Ovary (tissue), 9 donors: ENCODE measurements around the gene SREK1IP1. TPM values are rescaled to one million over a fixed set of nuclear protein-coding genes. Genes with fewer than 3 reads are reported as not detected.

Experiments used
- DNase-seq, 5 donors: peaks; one replicate each; pipeline ENCODE4 v3.0.0-alpha.2; 2019 to 2020
- H3K27ac ChIP-seq, 2 donors: fragments of 200-600 bp; one replicate each; pipeline versions ENCODE4 v1.5.1 to v1.8.0; 2019 to 2022
- H3K27me3 ChIP-seq: fragments of 200-600 bp; one replicate; pipeline ENCODE4 v1.8.0; 2022
- H3K36me3 ChIP-seq: fragments of 200-600 bp; sonication (generic); one replicate; pipeline ENCODE4 v1.5.1; 2019
- H3K4me1 ChIP-seq: one replicate; pipeline ENCODE4 v1.8.1; 2013; ENCODE audit warnings: mild to moderate bottlenecking, moderate library complexity; ENCODE audit not compliant: insufficient read depth
- H3K4me3 ChIP-seq: fragments of 200-600 bp; sonication (generic); one replicate; pipeline ENCODE4 v1.5.1; 2017
- H3K9me3 ChIP-seq, 2 donors: fragments of 200-600 bp in 1 of 2; sonication (generic) in 1 of 2; one replicate each; pipeline versions ENCODE4 v1.5.1 to v1.8.1; 2013 to 2019; ENCODE audit warnings: mild to moderate bottlenecking in 1 of 2, moderate library complexity in 1 of 2
- CTCF ChIP-seq, 3 donors: fragments of 450-650 bp in 2 of 3; fragments of 200-600 bp in 1 of 3; IDR thresholded peaks; one replicate each; pipeline versions ENCODE4 v1.5.1 to v1.8.0; 2016 to 2022; ENCODE audit warnings: antibody characterized with exemption in 3 of 3, mild to moderate bottlenecking in 1 of 3
- EP300 ChIP-seq: sonication (generic); formaldehyde crosslinking; IDR thresholded peaks from one replicate; pipeline ENCODE4 v1.6.1; 2017; ENCODE audit warnings: antibody characterized with exemption
- POLR2A ChIP-seq: fragments of 450-650 bp; IDR thresholded peaks from one replicate; pipeline ENCODE4 v1.6.1; 2017; ENCODE audit warnings: antibody characterized with exemption, mild to moderate bottlenecking, moderate library complexity
- WGBS, 3 donors: extraction: QIAGEN DNeasy Blood & Tissue Kit in 1 of 3; methylation state at CpG; one replicate each; pipeline versions ENCODE4 v1.1.5 to v1.1.7; 2013 to 2017; 5-methylcytosine and 5-hydroxymethylcytosine counted together
- intact Hi-C, 4 donors: fragments of 100-400 bp; cut with DNase I; formaldehyde crosslinking; loops; one replicate each; pipeline versions ENCODE4 v1.11.0 to v1.15.1; 2022 to 2023
- polyA plus RNA-seq, 2 donors: library from polyadenylated mRNA; stranded (reverse); fragments of 200-250 nt in 1 of 2; fragments of 350-450 nt in 1 of 2; fragmentation: Illumina TruSeq in 1 of 2; extraction: RNeasy Lipid Tissue Mini Kit (QIAGEN cat#74804) in 1 of 2; gene quantifications; one replicate each; pipeline ENCODE4 v1.2.3, GENCODE V29; 2013 to 2014
- total RNA-seq, 7 donors: library from RNA; depleted of rRNA in 2 of 7; stranded (reverse); fragments of >200 nt in 2 of 7; fragmentation: NEBNext Ultra II Directional in 3 of 7; extraction: Animal tissue kit (Norgen Biotek cat#: 25700) in 3 of 7; gene quantifications; one replicate each; pipeline versions ENCODE4 v1.1.0 to v1.2.4, GENCODE V29; 2016 to 2023
- donor health status: DM: no; HTN: no; CAD: no; lungs with moderate emphysema.
- donor health status: DM: no; HTN: no; CAD: no.
- donor health status: Bipolar disorder and iron deficiency.
- donor health status: DM: yes; HTN: yes; CAD: no.
- donor health status: DM: no; HTN: no; CAD: no.
- donor health status: DM: yes; HTN: yes; CAD: no.

Gene SREK1IP1
- total and polyA plus RNA-seq, 9 donors, result 6.1 to 18.9 (median 12.3) TPM

- H3K9me3 ChIP-seq, result peaks cover 0 to 5% of the 10 kb centered on the region in 2 donors
- no peaks in the 10 kb centered on the region for H3K27me3 ChIP-seq
- no peak for TF ChIP-seq CTCF (IDR thresholded peaks at IDR 0.05)
- TF ChIP-seq EP300, result no peak
- TF ChIP-seq POLR2A, result no peak
- H3K4me1 ChIP-seq, result no peaks in the 10 kb centered on the region
- no peak for DNase-seq
- H3K36me3 ChIP-seq, result no peaks in the 10 kb centered on the region
- 2 to 3% (median 2%) methylated on average over 9 of the region's 9 CpGs for WGBS, 3 donors
- no peak overlapping the region for H3K4me3 ChIP-seq
- no peak overlapping the region for H3K27ac ChIP-seq
- intact Hi-C loops, result no loop called here
Measured at GRCh38 chr5:64690104-64690416, 78.4 kb downstream of the SREK1IP1 start.

- intact Hi-C loops, result no loop called here
- Histone ChIP-seq H3K9me3 (peaks cover 0 to 5% of the 10 kb centered on the region in 2 donors), H3K4me3 (no peak overlapping the region), H3K27ac (no peak overlapping the region), H3K36me3 (no peaks in the 10 kb centered on the region), H3K4me1 (no peaks in the 10 kb centered on the region), H3K27me3 (no peaks in the 10 kb centered on the region)
- no peak for DNase-seq
- TF ChIP-seq CTCF (IDR thresholded peaks at IDR 0.05) (no peak), EP300 (no peak), POLR2A (no peak)
- WGBS, 3 donors, result 77 to 89% (median 84%) methylated on average over 3 of the region's 3 CpGs
Measured at GRCh38 chr5:64688965-64689364, 79.5 kb downstream of the SREK1IP1 start.

DNA sequence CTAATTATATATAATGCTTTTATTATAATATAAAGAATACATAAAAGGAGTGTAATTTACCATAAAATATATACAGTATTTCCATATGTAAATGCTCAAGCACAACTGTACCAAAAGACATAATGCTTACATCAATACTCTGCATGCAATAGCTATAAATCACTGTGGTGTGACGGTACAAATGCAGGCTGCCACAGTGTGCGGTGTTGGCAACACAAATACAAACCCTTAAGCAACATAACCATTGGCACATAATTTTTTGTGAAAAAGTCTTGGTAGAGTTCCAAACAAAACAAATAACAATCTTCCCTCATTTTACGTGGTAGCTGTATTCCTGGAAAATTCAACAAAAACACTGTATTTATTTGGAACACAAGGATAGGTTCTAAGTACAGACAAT is 80.1 kb downstream of the SREK1IP1 start:
- intact Hi-C loops, result no loop called here
- no peaks in the 10 kb centered on the region for H3K36me3 ChIP-seq
- TF ChIP-seq CTCF (IDR thresholded peaks at IDR 0.05), result no peak
- no peak for TF ChIP-seq POLR2A
- TF ChIP-seq EP300, result no peak
- 36 to 60% (median 44%) methylated on average over 3 of the region's 3 CpGs for WGBS, 3 donors
- H3K9me3 ChIP-seq, result peaks cover 0 to 5% of the 10 kb centered on the region in 2 donors
- DNase-seq, result no peak
- H3K4me1 ChIP-seq, result no peaks in the 10 kb centered on the region
- no peaks in the 10 kb centered on the region for H3K27me3 ChIP-seq
- H3K27ac ChIP-seq, result no peak overlapping the region
- H3K4me3 ChIP-seq, result no peak overlapping the region

DNA sequence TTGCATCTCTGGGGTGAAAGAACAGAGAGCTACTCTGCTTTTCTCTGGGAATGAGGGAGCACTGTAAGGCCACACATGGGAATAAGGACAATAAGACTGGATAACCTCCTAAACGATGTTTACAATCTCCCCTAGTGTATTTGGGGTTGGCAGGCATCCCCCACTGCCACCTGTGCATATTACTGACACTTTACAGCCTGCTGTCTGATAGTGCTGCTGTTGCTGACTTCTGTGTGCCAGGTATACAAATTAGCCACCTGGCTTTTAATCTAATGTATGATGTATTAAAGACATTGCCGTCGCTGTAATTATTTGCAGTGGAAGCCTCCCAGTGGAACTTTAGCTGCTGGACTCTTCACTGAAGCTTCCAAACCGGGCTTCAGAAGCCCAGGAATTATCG is 82.6 kb downstream of the SREK1IP1 start:
- DNase-seq, result no peak
- WGBS, 3 donors, result 47 to 60% (median 55%) methylated on average over 5 of the region's 5 CpGs

More for the DNA sequence above, 82.6 kb downstream of the SREK1IP1 start:
- no peaks in the 10 kb centered on the region for H3K36me3 ChIP-seq
- intact Hi-C loops, result no loop called here
- no peaks in the 10 kb centered on the region for H3K4me1 ChIP-seq
- no peaks in the 10 kb centered on the region for H3K27me3 ChIP-seq
- no peak overlapping the region for H3K27ac ChIP-seq
- H3K9me3 ChIP-seq, result no peaks in the 10 kb centered on the region
- H3K4me3 ChIP-seq, result no peak overlapping the region
- TF ChIP-seq POLR2A (no peak), CTCF (IDR thresholded peaks at IDR 0.05) (no peak), EP300 (no peak)
